PC-3 (cell line): ENCODE results near the gene IGHMBP2. TPM values are rescaled to one million over a fixed set of nuclear protein-coding genes. Genes with fewer than 3 reads are reported as not detected.
A peak's percentile ranks its signal among the peaks of the same experiment; 100 is the strongest.

Source experiments
- ATAC-seq: fragments of 200-7000 bp; cut with Tn5 transposase; 2 replicates; pipeline ENCODE4 v1.9.1; 2020; ENCODE audit warnings: mild to moderate bottlenecking, moderate library complexity
- BruUV-seq: library from RNA; stranded (reverse); fragments of 400-500 nt; replicated peaks from 2 replicates; lab custom pipeline; 2021; lab: Mats Ljungman, UMichigan
- CTCF ChIA-PET: fragments of 300-600 bp; sonication (Branson Sonifier 250); formaldehyde crosslinking; loops from one replicate; lab custom pipeline; 2022; ENCODE audit warnings: antibody characterized with exemption; lab: Charles Lee
- POLR2A ChIA-PET: fragments of 300-600 bp; sonication (Branson Sonifier 250); formaldehyde crosslinking; loops from one replicate; lab custom pipeline; 2022; ENCODE audit warnings: antibody characterized with exemption; ENCODE audit not compliant: unreplicated experiment; lab: Charles Lee
- DNase-seq: peaks from one replicate; pipeline ENCODE4 v3.0.0-alpha.2; 2015
- H2AFZ ChIP-seq: fragments of 300-600 bp; sonication (generic); 2 replicates; pipeline ENCODE4 v1.6.0; 2016; ENCODE audit warnings: antibody characterized with exemption, low read length
- H3F3A ChIP-seq: fragments of 300-600 bp; sonication (generic); one replicate; pipeline ENCODE4 v1.6.0; 2017; ENCODE audit warnings: antibody characterized with exemption, low read length, control low read depth, mild to moderate bottlenecking; ENCODE audit not compliant: unreplicated experiment
- H3K27ac ChIP-seq: fragments of 300-600 bp; sonication (generic); 2 replicates; pipeline ENCODE4 v1.5.1; 2016; ENCODE audit warnings: mild to moderate bottlenecking, low read length
- H3K27me3 ChIP-seq: fragments of 300-600 bp; sonication (generic); 2 replicates; pipeline ENCODE4 v1.6.1; 2016; ENCODE audit warnings: low read length, mixed read lengths
- H3K36me3 ChIP-seq: fragments of 300-600 bp; sonication (generic); 2 replicates; pipeline ENCODE4 v1.6.1; 2016; ENCODE audit warnings: low read depth, mixed run types, low read length, mixed read lengths
- H3K4me1 ChIP-seq: fragments of 300-600 bp; sonication (generic); 2 replicates; pipeline ENCODE4 v1.5.1; 2016; ENCODE audit warnings: low read length; ENCODE audit not compliant: insufficient read depth
- H3K4me2 ChIP-seq: fragments of 300-600 bp; sonication (generic); 2 replicates; pipeline ENCODE4 v1.6.0; 2016; ENCODE audit warnings: low read length
- H3K4me3 ChIP-seq: fragments of 300-600 bp; sonication (generic); 2 replicates; pipeline ENCODE4 v1.5.1; 2016; ENCODE audit warnings: mild to moderate bottlenecking, low read length, mixed read lengths
- H3K79me2 ChIP-seq: fragments of 300-600 bp; sonication (generic); 2 replicates; pipeline ENCODE4 v1.6.1; 2017; ENCODE audit warnings: low read length, mixed read lengths
- H3K9ac ChIP-seq: fragments of 300-600 bp; sonication (generic); 2 replicates; pipeline ENCODE4 v1.6.0; 2016; ENCODE audit warnings: mild to moderate bottlenecking, low read length
- H3K9me2 ChIP-seq: fragments of 300-600 bp; sonication (generic); replicated peaks from 2 replicates; pipeline ENCODE4 v1.6.1; 2016; ENCODE audit warnings: mixed run types, low read length, mixed read lengths
- H3K9me3 ChIP-seq: fragments of 300-600 bp; sonication (generic); 2 replicates; pipeline ENCODE4 v1.6.1; 2016; ENCODE audit warnings: low read length, mixed read lengths
- H4K20me1 ChIP-seq: fragments of 300-600 bp; sonication (generic); 2 replicates; pipeline ENCODE4 v1.6.1; 2016; ENCODE audit warnings: low read length, mixed read lengths
- EZH2 ChIP-seq: fragments of 300-600 bp; sonication (generic); IDR thresholded peaks from one replicate; pipeline ENCODE4 v1.6.1; 2017; ENCODE audit warnings: antibody characterized with exemption, mild to moderate bottlenecking, low read length; ENCODE audit not compliant: unreplicated experiment
- EZH2phosphoT487 ChIP-seq: fragments of 300-600 bp; sonication (generic); IDR thresholded peaks from 2 replicates; pipeline ENCODE4 v1.6.1; 2018; ENCODE audit warnings: mild to moderate bottlenecking, antibody characterized with exemption, low read length, borderline replicate concordance
- intact Hi-C: fragments of 100-400 bp; cut with micrococcal nuclease; formaldehyde crosslinking; loops from 2 replicates; pipeline ENCODE4 v1.9.0; 2023
- total RNA-seq: library from RNA; depleted of rRNA; stranded (reverse); fragments of >200 nt; gene quantifications from 2 replicates; pipeline ENCODE4 v1.2.3, GENCODE V29; 2014
- TF ChIP-seq, protein P1 (sequence below): fragments of 300-600 bp; sonication (generic); conservative IDR thresholded peaks from 2 replicates; pipeline ENCODE4 v1.5.1; 2017; ENCODE audit warnings: antibody characterized with exemption, low read depth, mild to moderate bottlenecking, low read length

Gene IGHMBP2
- total RNA-seq, 1 experiment from 2014 or later: 20.5 TPM

- H3K9ac ChIP-seq: peak overlapping the region; percentile 85
- H3K4me3 ChIP-seq: peak overlapping the region; percentile 86
- H3K27ac ChIP-seq: peak overlapping the region; percentile 43
- TSS peak; percentile 38 for BruUV-seq
- H3K27me3 ChIP-seq: no peaks in the 10 kb centered on the region
- H3K4me1 ChIP-seq: peaks cover 27% of the 10 kb centered on the region
- DNase-seq: peak; percentile 49
- H2AFZ ChIP-seq: peak overlapping the region; percentile 95
- peak; percentile 51 for ATAC-seq
- H3K36me3 ChIP-seq: peaks cover 22% of the 10 kb centered on the region
- TF ChIP-seq EZH2phosphoT487: no peak
- TF ChIP-seq, protein P1, sequence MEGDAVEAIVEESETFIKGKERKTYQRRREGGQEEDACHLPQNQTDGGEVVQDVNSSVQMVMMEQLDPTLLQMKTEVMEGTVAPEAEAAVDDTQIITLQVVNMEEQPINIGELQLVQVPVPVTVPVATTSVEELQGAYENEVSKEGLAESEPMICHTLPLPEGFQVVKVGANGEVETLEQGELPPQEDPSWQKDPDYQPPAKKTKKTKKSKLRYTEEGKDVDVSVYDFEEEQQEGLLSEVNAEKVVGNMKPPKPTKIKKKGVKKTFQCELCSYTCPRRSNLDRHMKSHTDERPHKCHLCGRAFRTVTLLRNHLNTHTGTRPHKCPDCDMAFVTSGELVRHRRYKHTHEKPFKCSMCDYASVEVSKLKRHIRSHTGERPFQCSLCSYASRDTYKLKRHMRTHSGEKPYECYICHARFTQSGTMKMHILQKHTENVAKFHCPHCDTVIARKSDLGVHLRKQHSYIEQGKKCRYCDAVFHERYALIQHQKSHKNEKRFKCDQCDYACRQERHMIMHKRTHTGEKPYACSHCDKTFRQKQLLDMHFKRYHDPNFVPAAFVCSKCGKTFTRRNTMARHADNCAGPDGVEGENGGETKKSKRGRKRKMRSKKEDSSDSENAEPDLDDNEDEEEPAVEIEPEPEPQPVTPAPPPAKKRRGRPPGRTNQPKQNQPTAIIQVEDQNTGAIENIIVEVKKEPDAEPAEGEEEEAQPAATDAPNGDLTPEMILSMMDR: no peak
- H3K9me2 ChIP-seq: no peaks in the 10 kb centered on the region
- CTCF ChIA-PET: interaction anchor here (0.6 to 0.7 kb wide), 2 partner anchors 78 to 183 kb away, joined by 3 to 4 read pairs; no protein-coding TSS in a partner anchor
- intact Hi-C loops: loop anchor here (5.0 kb wide), 1 partner anchor 62 kb away; the partner anchor contains the start of gene CPT1A
- no peaks in the 10 kb centered on the region for H3F3A ChIP-seq
- peaks cover 18% of the 10 kb centered on the region; the same call in 1 of the 2 replicates for H4K20me1 ChIP-seq
- H3K9me3 ChIP-seq: no peaks in the 10 kb centered on the region
- POLR2A ChIA-PET: no interaction called here
- H3K4me2 ChIP-seq: peak overlapping the region; percentile 79
- H3K79me2 ChIP-seq: peaks cover 78% of the 10 kb centered on the region
Observed at GRCh38 chr11:68904248-68904847, 657 bp downstream of the IGHMBP2 start.

- ATAC-seq (peak; percentile 23), DNase-seq (peak; percentile 86)
- Histone ChIP-seq H2AFZ (0 out of 2 replicates have a peak overlapping the region, but pooled peaks have one; percentile 12), H3K36me3 (peaks cover 13% of the 10 kb centered on the region; the same call in 1 of the 2 replicates), H4K20me1 (peaks cover 16% of the 10 kb centered on the region; the same call in 1 of the 2 replicates), H3K4me2 (peak overlapping the region; percentile 79), H3F3A (no peaks in the 10 kb centered on the region), H3K9me3 (no peaks in the 10 kb centered on the region), H3K27ac (no peak overlapping the region), H3K27me3 (no peaks in the 10 kb centered on the region), H3K4me1 (peaks cover 27% of the 10 kb centered on the region), H3K9ac (peak overlapping the region; percentile 85; the same call in 1 of the 2 replicates), H3K79me2 (peaks cover 65% of the 10 kb centered on the region), H3K9me2 (no peaks in the 10 kb centered on the region), H3K4me3 (peak overlapping the region; percentile 86)
- intact Hi-C loops: no loop called here
- ChIA-PET POLR2A (no interaction called here), CTCF (no interaction called here)
- no TSS peak for BruUV-seq
- TF ChIP-seq EZH2phosphoT487: no peak
- no peak for TF ChIP-seq EZH2
- TF ChIP-seq, protein P1: no peak
Observed at GRCh38 chr11:68905421-68906360, 2.0 kb downstream of the IGHMBP2 start.
